GM19025 (cell line): ENCODE results near the gene PRODH2.
"Not testable (repeated sequence)": the region's sequence is repeated elsewhere in the genome, so short reads cannot be mapped to it uniquely, and the experiment has no call there.

Experiments used
- ATAC-seq: cut with Tn5 transposase; IDR thresholded peaks from one replicate; pipeline ENCODE4 v1.9.1; 2021; ENCODE audit warnings: mild to moderate bottlenecking, low read depth, moderate library complexity; ENCODE audit not compliant: unreplicated experiment

Gene PRODH2

GRCh38 chr19:35797663-35798062 is 15.0 kb downstream of the PRODH2 start:
- no peak for ATAC-seq

- ATAC-seq = no peak
Measured at GRCh38 chr19:35796645-35797542, 15.8 kb downstream of the PRODH2 start.

- ATAC-seq = not testable (repeated sequence)
Measured at GRCh38 chr19:35795564-35795963, 17.1 kb downstream of the PRODH2 start.

- ATAC-seq = no peak
Measured at GRCh38 chr19:35793381-35794165, 19.1 kb downstream of the PRODH2 start.

GRCh38 chr19:35792888-35793287 is 19.8 kb downstream of the PRODH2 start:
- no peak for ATAC-seq

GRCh38 chr19:35792312-35792711 is 20.3 kb downstream of the PRODH2 start:
- ATAC-seq = no peak

GRCh38 chr19:35791814-35792279 is 20.8 kb downstream of the PRODH2 start:
- no peak for ATAC-seq

GRCh38 chr19:35790981-35791813 is 21.4 kb downstream of the PRODH2 start:
- no peak for ATAC-seq

GRCh38 chr19:35789978-35790944 is 22.4 kb downstream of the PRODH2 start:
- ATAC-seq = no peak

- ATAC-seq = no peak
Measured at GRCh38 chr19:35789195-35789977, 23.3 kb downstream of the PRODH2 start.

- ATAC-seq = no peak
Measured at GRCh38 chr19:35788205-35788960, 24.3 kb downstream of the PRODH2 start.

- ATAC-seq = no peak
Measured at GRCh38 chr19:35787227-35787799, 25.3 kb downstream of the PRODH2 start.

GRCh38 chr19:35786299-35787160 is 26.1 kb downstream of the PRODH2 start:
- no peak for ATAC-seq

GRCh38 chr19:35785339-35785627 is 27.4 kb downstream of the PRODH2 start:
- ATAC-seq = no peak

- ATAC-seq = no peak
Measured at GRCh38 chr19:35784503-35785338, 27.9 kb downstream of the PRODH2 start.
